C4-2B (cell line): ENCODE results near the gene ENO4.

ENCODE experiments used
- ZFX ChIP-seq: fragments of 450-650 bp; IDR thresholded peaks from 2 replicates; pipeline ENCODE4 v1.6.1; 2017
- TF ChIP-seq, protein P1 (sequence below): fragments of 450-650 bp; conservative IDR thresholded peaks from 2 replicates; pipeline ENCODE4 v1.5.1; 2017; ENCODE audit warnings: mild to moderate bottlenecking

DNA sequence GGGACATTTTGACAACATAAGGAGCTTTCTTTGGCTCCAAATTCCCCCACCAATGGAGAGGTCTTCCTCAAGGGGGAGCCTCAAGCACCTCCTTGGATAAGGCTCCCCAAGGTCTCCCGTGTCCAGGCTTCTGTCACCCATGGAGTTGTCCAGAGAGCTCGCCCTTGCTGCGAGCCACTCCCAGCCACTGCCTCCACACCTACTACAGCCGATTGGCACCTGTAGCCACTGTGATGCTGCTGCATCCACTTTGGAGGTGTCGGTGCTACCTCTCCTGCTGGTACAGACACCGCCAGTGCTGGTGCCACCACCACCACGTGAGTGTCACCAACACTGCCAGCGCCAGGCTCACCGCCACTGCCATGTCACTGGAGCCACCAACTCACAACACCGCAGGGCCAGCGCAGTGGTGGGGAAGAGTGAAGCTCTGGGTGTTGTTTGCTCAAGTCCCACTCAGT is 22.1 kb upstream of the ENO4 start:
- TF ChIP-seq, protein P1, sequence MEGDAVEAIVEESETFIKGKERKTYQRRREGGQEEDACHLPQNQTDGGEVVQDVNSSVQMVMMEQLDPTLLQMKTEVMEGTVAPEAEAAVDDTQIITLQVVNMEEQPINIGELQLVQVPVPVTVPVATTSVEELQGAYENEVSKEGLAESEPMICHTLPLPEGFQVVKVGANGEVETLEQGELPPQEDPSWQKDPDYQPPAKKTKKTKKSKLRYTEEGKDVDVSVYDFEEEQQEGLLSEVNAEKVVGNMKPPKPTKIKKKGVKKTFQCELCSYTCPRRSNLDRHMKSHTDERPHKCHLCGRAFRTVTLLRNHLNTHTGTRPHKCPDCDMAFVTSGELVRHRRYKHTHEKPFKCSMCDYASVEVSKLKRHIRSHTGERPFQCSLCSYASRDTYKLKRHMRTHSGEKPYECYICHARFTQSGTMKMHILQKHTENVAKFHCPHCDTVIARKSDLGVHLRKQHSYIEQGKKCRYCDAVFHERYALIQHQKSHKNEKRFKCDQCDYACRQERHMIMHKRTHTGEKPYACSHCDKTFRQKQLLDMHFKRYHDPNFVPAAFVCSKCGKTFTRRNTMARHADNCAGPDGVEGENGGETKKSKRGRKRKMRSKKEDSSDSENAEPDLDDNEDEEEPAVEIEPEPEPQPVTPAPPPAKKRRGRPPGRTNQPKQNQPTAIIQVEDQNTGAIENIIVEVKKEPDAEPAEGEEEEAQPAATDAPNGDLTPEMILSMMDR: no peak
- TF ChIP-seq ZFX: no peak
